ENCODE measurements around the gene MRPL52. TPM values are rescaled to one million over a fixed set of nuclear protein-coding genes. Genes with fewer than 3 reads are reported as not detected.

MRPL52 gene
- total and polyA plus RNA-seq, 8 donors: 29.1 to 85.0 (median 45.8) TPM

DNA sequence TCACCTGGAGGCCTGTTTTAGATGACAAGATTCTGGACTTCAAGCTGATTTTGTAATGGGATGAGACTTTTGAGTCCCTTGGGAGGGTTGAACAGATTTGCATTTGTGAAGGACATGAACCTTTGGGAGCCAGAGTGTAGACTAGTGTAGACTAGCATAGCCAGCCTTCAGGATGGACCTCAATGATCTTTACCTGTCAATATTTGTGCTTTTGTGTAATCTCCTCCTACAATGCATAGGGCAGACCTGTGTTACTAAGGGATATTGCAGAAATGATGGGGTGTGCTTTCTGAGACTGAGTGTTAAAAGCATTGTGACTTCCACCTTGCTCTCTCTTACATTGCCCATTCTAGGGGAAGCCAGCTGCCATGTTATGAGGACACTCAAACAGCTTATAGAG lies 32.0 kb downstream of the MRPL52 start:
- Histone ChIP-seq H3K4me3 (no peak overlapping the region), H3K9me3 (no peaks in the 10 kb centered on the region), H3K27ac (no peak overlapping the region), H3K4me1 (no peaks in the 10 kb centered on the region), H3K36me3 (no peaks in the 10 kb centered on the region), H3K27me3 (no peaks in the 10 kb centered on the region)
- no peak for ATAC-seq
- DNase-seq: no peak
- no peak for FAIRE-seq
- intact Hi-C loops (cut with DNase I): no loop called here
- TF ChIP-seq, protein P1, sequence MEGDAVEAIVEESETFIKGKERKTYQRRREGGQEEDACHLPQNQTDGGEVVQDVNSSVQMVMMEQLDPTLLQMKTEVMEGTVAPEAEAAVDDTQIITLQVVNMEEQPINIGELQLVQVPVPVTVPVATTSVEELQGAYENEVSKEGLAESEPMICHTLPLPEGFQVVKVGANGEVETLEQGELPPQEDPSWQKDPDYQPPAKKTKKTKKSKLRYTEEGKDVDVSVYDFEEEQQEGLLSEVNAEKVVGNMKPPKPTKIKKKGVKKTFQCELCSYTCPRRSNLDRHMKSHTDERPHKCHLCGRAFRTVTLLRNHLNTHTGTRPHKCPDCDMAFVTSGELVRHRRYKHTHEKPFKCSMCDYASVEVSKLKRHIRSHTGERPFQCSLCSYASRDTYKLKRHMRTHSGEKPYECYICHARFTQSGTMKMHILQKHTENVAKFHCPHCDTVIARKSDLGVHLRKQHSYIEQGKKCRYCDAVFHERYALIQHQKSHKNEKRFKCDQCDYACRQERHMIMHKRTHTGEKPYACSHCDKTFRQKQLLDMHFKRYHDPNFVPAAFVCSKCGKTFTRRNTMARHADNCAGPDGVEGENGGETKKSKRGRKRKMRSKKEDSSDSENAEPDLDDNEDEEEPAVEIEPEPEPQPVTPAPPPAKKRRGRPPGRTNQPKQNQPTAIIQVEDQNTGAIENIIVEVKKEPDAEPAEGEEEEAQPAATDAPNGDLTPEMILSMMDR (IDR thresholded peaks at IDR 0.05): no peak

DNA sequence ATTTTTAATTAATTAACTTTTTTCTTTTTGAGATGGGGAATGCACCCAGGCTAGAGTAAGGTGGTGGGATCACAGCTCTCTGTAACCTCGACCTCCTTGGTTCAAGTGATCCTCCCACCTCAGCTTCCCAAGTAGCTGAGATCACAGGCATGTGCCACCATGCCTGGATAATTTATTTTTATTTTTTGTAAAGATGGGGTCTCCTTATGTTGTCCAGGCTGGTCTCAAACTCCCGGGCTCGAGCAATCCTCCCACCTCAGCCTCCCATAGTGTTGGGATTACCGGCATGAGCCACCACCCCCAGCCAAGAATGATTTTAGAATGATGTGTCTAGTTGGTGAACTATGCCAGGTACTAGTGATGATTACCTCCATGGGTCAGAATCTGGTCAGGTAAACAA lies 35.3 kb downstream of the MRPL52 start:
- TF ChIP-seq, protein P1 (IDR thresholded peaks at IDR 0.05): no peak
- no peaks in the 10 kb centered on the region for H3K36me3 ChIP-seq
- FAIRE-seq: no peak
- no peaks in the 10 kb centered on the region for H3K9me3 ChIP-seq
- H3K27me3 ChIP-seq: no peaks in the 10 kb centered on the region
- intact Hi-C loops (cut with DNase I): no loop called here
- no peak overlapping the region for H3K4me3 ChIP-seq
- H3K4me1 ChIP-seq: no peaks in the 10 kb centered on the region
- no peak for ATAC-seq
- H3K27ac ChIP-seq: no peak overlapping the region
- 62 to 78% methylated on average over 4 of the region's 4 CpGs for WGBS, 2 donors
- no peak for DNase-seq

DNA sequence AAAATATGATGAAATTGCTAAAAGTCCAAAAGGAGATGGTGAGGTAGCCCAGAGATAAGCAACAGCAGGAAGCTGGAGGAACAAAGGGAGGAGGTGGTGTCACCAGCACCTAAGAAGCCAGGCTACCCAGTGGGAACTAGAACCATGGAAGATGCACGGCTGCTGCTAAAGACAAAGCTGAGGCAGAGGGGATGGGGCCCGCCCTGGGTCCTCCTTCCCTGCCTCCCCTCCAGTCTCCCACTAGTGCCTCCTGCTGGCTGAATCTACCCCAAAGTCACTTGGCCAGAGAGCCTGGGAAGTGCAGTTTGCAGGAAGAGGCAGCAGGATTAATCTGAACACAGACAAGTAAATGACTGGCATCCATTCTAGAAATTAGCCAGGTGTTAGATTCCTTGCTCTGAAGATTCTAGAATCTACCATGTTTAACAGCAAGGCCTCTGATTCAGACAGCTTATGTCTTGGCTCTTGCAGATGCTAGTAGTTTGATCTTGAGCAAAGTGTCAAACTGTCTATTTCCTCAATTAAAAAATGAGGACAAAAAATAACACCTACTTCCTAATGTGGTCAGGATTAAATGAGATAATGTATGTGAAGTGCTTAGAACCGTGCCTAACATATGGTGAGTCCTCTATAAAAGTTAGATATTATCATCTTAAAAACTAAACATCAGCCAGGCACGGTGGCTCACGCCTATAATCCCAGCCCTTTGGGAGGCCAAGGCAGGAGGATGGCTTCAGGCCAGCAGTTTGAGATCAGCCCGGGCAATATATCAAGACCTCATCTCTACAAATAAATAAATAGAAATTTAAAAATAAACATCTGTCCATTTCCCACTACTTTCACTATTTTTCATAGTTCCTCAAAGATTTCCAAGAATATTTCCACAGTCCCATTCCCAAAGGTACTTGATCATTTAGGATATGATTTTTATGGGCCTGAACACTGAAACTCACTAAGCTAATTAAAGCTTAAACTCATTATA lies 36.0 kb downstream of the MRPL52 start:
- whole genome bisulfite sequencing, 2 donors: 59 to 60% methylated on average over 6 of the region's 6 CpGs
- TF ChIP-seq, protein P1 (IDR thresholded peaks at IDR 0.05): no peak
- DNase-seq (no peak), FAIRE-seq (no peak), ATAC-seq (no peak)
- no peaks in the 10 kb centered on the region for H3K36me3 ChIP-seq
- H3K27ac ChIP-seq: no peak overlapping the region
- peaks cover 4 to 7% (median 7%) of the 10 kb centered on the region in 3 donors for H3K4me1 ChIP-seq
- intact Hi-C loops (cut with DNase I): no loop called here
- H3K4me3 ChIP-seq: no peak overlapping the region
- no peaks in the 10 kb centered on the region for H3K9me3 ChIP-seq
- H3K27me3 ChIP-seq: no peaks in the 10 kb centered on the region

DNA sequence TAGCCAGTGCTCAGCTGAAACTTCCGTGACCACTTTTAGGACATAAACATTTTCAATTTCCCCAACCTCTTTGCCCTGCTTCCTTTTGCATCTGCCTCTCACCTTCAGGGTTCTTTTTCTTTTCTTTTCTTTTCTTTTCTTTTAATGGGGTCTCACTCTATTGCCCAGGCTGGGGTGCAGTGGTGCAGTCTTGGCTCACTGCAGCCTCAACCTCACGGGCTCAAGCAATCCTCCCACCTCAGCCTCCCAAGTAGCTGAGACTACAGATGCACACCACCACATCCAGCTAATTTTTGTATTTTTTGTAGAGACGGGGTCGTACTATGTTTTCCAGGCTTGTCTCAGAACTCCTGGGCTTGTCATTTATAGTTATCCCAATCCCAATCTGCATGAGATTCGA lies 37.2 kb downstream of the MRPL52 start:
- ATAC-seq: no peak
- Histone ChIP-seq H3K27ac (no peak overlapping the region), H3K4me1 (peaks cover 7 to 9% (median 8%) of the 10 kb centered on the region in 3 donors), H3K9me3 (no peaks in the 10 kb centered on the region), H3K27me3 (no peaks in the 10 kb centered on the region), H3K36me3 (no peaks in the 10 kb centered on the region), H3K4me3 (no peak overlapping the region)
- DNase-seq: no peak
- intact Hi-C loops (cut with DNase I): no loop called here
- TF ChIP-seq, protein P1 (IDR thresholded peaks at IDR 0.05): no peak
- no peak for FAIRE-seq
- 91 to 92% methylated on average over 5 of the region's 5 CpGs for WGBS, 2 donors

GRCh38 chr14:22870811-22871223 lies 41.1 kb downstream of the MRPL52 start:
- TF ChIP-seq, protein P1 (IDR thresholded peaks at IDR 0.05): no peak
- no peaks in the 10 kb centered on the region for H3K27me3 ChIP-seq
- H3K27ac ChIP-seq: peak overlapping the region; percentile 94 to 99 (median 98)
- H3K36me3 ChIP-seq: peaks cover 5 to 24% (median 11%) of the 10 kb centered on the region in 3 donors
- FAIRE-seq (no peak), DNase-seq (no peak), ATAC-seq (peak in 2 of 4 donors; percentile 10 to 14)
- WGBS, 2 donors: 0 to 2% methylated on average over 1 of the region's 1 CpG
- H3K9me3 ChIP-seq: no peaks in the 10 kb centered on the region
- H3K4me3 ChIP-seq: peak overlapping the region in 3 of 4 donors; percentile 10 to 86 (median 77)
- intact Hi-C loops (cut with DNase I): loop anchor here in 1 of 3 donors (10.0 kb wide), 1 partner anchor 104 kb away; no protein-coding TSS in a partner anchor
- peaks cover 9 to 21% (median 12%) of the 10 kb centered on the region in 3 donors for H3K4me1 ChIP-seq

Data from pancreas (tissue), 10 donors.